WTC11 (cell line): ENCODE results near the gene ELOVL6. TPM values are rescaled to one million over a fixed set of nuclear protein-coding genes. Genes with fewer than 3 reads are reported as not detected.

Source experiments
- ATAC-seq: fragments of 200-7000 bp; cut with Tn5 transposase; 2 replicates; pipeline ENCODE4 v1.10.0; 2021; ENCODE audit warnings: mild to moderate bottlenecking, moderate library complexity
- CTCF ChIA-PET: fragments of 300-600 bp; sonication (Branson Sonifier 250); formaldehyde crosslinking; loops from one replicate; lab custom pipeline; 2021; ENCODE audit warnings: antibody characterized with exemption; lab: Charles Lee
- POLR2A ChIA-PET: fragments of 350-600 bp; sonication (Branson Sonifier 250); formaldehyde crosslinking; loops from one replicate; lab custom pipeline; 2021; ENCODE audit warnings: antibody characterized with exemption; lab: Charles Lee
- DNase-seq: peaks from one replicate; pipeline ENCODE4 v3.0.0; 2021; ENCODE audit warnings: low spot score
- H3K27ac Mint-ChIP-seq: 2 replicates; pipeline ENCODE4 v1.8.0; 2021; ENCODE audit warnings: mixed read lengths
- H3K27me3 Mint-ChIP-seq: 2 replicates; pipeline ENCODE4 v1.8.0; 2021; ENCODE audit warnings: low read depth, mild to moderate bottlenecking, moderate library complexity, mixed read lengths
- H3K36me3 Mint-ChIP-seq: 2 replicates; pipeline ENCODE4 v1.8.0; 2021; ENCODE audit warnings: mixed read lengths
- H3K4me1 Mint-ChIP-seq: 2 replicates; pipeline ENCODE4 v1.8.0; 2022; ENCODE audit warnings: mixed read lengths
- H3K4me3 Mint-ChIP-seq: 2 replicates; pipeline ENCODE4 v1.8.0; 2021; ENCODE audit warnings: mild to moderate bottlenecking, moderate library complexity, mixed read lengths
- H3K9me3 Mint-ChIP-seq: 2 replicates; pipeline ENCODE4 v1.8.0; 2021; ENCODE audit warnings: mixed read lengths
- CBFB ChIP-seq: sonication (generic); formaldehyde crosslinking; IDR thresholded peaks from 2 replicates; pipeline ENCODE4 v1.8.1; 2022; ENCODE audit warnings: mild to moderate bottlenecking, low read depth, missing genetic modification reagents
- E2F1 ChIP-seq: sonication (generic); formaldehyde crosslinking; IDR thresholded peaks from 2 replicates; pipeline ENCODE4 v1.8.0; 2022; ENCODE audit warnings: mild to moderate bottlenecking, missing genetic modification reagents
- ETV6 ChIP-seq: sonication (generic); formaldehyde crosslinking; IDR thresholded peaks from 2 replicates; pipeline ENCODE4 v1.8.1; 2022; ENCODE audit warnings: mild to moderate bottlenecking, missing genetic modification reagents
- FOXJ3 ChIP-seq: sonication (generic); formaldehyde crosslinking; IDR thresholded peaks from 2 replicates; pipeline ENCODE4 v1.9.0; 2021; ENCODE audit warnings: missing genetic modification reagents, mild to moderate bottlenecking, borderline replicate concordance
- FOXP4 ChIP-seq: sonication (generic); formaldehyde crosslinking; IDR thresholded peaks from 2 replicates; pipeline ENCODE4 v1.8.0; 2022; ENCODE audit warnings: mild to moderate bottlenecking, missing genetic modification reagents
- GTF2I ChIP-seq: fragments of 250-450 bp; sonication (Bioruptor Pico); conservative IDR thresholded peaks from 2 replicates; pipeline ENCODE4 v1.4.0; 2021; ENCODE audit warnings: mild to moderate bottlenecking
- HMGXB4 ChIP-seq: sonication (generic); formaldehyde crosslinking; IDR thresholded peaks from 2 replicates; pipeline ENCODE4 v1.8.1; 2023; ENCODE audit warnings: mild to moderate bottlenecking, moderate library complexity, missing genetic modification reagents
- IRF1 ChIP-seq: sonication (generic); formaldehyde crosslinking; IDR thresholded peaks from 2 replicates; pipeline ENCODE4 v1.8.0; 2023; ENCODE audit warnings: missing genetic modification reagents
- KAT7 ChIP-seq: sonication (generic); formaldehyde crosslinking; IDR thresholded peaks from 2 replicates; pipeline ENCODE4 v1.8.1; 2023; ENCODE audit warnings: missing genetic modification reagents, mild to moderate bottlenecking, borderline replicate concordance
- MAX ChIP-seq: sonication (generic); formaldehyde crosslinking; IDR thresholded peaks from 2 replicates; pipeline ENCODE4 v1.8.0; 2022; ENCODE audit warnings: mild to moderate bottlenecking, missing genetic modification reagents
- NFE2L1 ChIP-seq: sonication (generic); formaldehyde crosslinking; IDR thresholded peaks from 2 replicates; pipeline ENCODE4 v1.8.1; 2023; ENCODE audit warnings: missing genetic modification reagents
- PRRX2 ChIP-seq: fragments of 250-450 bp; sonication (Bioruptor Pico); IDR thresholded peaks from 2 replicates; pipeline ENCODE4 v1.8.0; 2021; ENCODE audit warnings: mild to moderate bottlenecking
- SP1 ChIP-seq: sonication (generic); formaldehyde crosslinking; conservative IDR thresholded peaks from 2 replicates; pipeline ENCODE4 v1.8.1; 2022; ENCODE audit warnings: missing genetic modification reagents
- TEAD4 ChIP-seq: sonication (generic); formaldehyde crosslinking; IDR thresholded peaks from 2 replicates; pipeline ENCODE4 v1.8.0; 2022; ENCODE audit warnings: mild to moderate bottlenecking, missing genetic modification reagents
- USF1 ChIP-seq: sonication (generic); formaldehyde crosslinking; IDR thresholded peaks from 2 replicates; pipeline ENCODE4 v1.8.0; 2022; ENCODE audit warnings: mild to moderate bottlenecking, missing genetic modification reagents
- ZBTB21 ChIP-seq: sonication (generic); formaldehyde crosslinking; IDR thresholded peaks from 2 replicates; pipeline ENCODE4 v1.8.1; 2023; ENCODE audit warnings: mild to moderate bottlenecking, missing genetic modification reagents, borderline replicate concordance
- ZBTB43 ChIP-seq: sonication (generic); formaldehyde crosslinking; IDR thresholded peaks from 2 replicates; pipeline ENCODE4 v1.8.1; 2023; ENCODE audit warnings: mild to moderate bottlenecking, missing genetic modification reagents
- ZNF138 ChIP-seq: sonication (generic); formaldehyde crosslinking; conservative IDR thresholded peaks from 2 replicates; pipeline ENCODE4 v1.8.1; 2022; ENCODE audit warnings: mild to moderate bottlenecking, moderate library complexity, missing genetic modification reagents
- ZNF263 ChIP-seq: sonication (generic); formaldehyde crosslinking; IDR thresholded peaks from 2 replicates; pipeline ENCODE4 v1.8.1; 2022; ENCODE audit warnings: low read depth, mild to moderate bottlenecking, moderate library complexity, missing genetic modification reagents
- ZNF281 ChIP-seq: sonication (generic); formaldehyde crosslinking; IDR thresholded peaks from 2 replicates; pipeline ENCODE4 v1.8.0; 2023; ENCODE audit warnings: mild to moderate bottlenecking, missing genetic modification reagents
- total RNA-seq: library from RNA; stranded (reverse); gene quantifications from 3 replicates; pipeline ENCODE4 v1.2.3, GENCODE V29; 2021

ELOVL6 gene
- total RNA-seq, 1 experiment from 2014 or later, result 87.4 TPM

- ChIA-PET CTCF (interaction anchor here (2.0 kb wide), 1 partner anchor 23 kb away, joined by 5 read pairs; no protein-coding TSS in a partner anchor), POLR2A (no interaction called here)
- no peak overlapping the region for H3K4me3 Mint-ChIP-seq
- peaks cover 12% of the 10 kb centered on the region for H3K9me3 Mint-ChIP-seq
- H3K4me1 Mint-ChIP-seq, result peaks cover 17% of the 10 kb centered on the region
- DNase-seq (no peak), ATAC-seq (no peak)
- TF ChIP-seq IRF1 (CRISPR knock-in tag), result no peak
- TF ChIP-seq ETV6 (CRISPR knock-in tag), result no peak
- TF ChIP-seq KAT7 (CRISPR knock-in tag), result no peak
- no peak for TF ChIP-seq TEAD4 (CRISPR knock-in tag)
- no peak for TF ChIP-seq GTF2I (CRISPR knock-in tag)
- TF ChIP-seq PRRX2 (CRISPR knock-in tag), result no peak
- TF ChIP-seq E2F1, result no peak
- TF ChIP-seq ZBTB21 (CRISPR knock-in tag), result no peak
- no peak for TF ChIP-seq NFE2L1 (CRISPR knock-in tag)
- TF ChIP-seq ZNF263 (CRISPR knock-in tag), result no peak
- TF ChIP-seq SP1, result no peak
- TF ChIP-seq HMGXB4, result no peak
- no peak for TF ChIP-seq ZNF138 (CRISPR knock-in tag)
- TF ChIP-seq USF1, result no peak
- no peak for TF ChIP-seq ZNF281
- TF ChIP-seq CBFB (CRISPR knock-in tag), result no peak
- no peak for TF ChIP-seq FOXP4 (CRISPR knock-in tag)
- no peak for TF ChIP-seq FOXJ3 (CRISPR knock-in tag)
- no peak for TF ChIP-seq ZBTB43 (CRISPR knock-in tag)
- TF ChIP-seq MAX (CRISPR knock-in tag), result no peak
- peaks cover 26% of the 10 kb centered on the region for H3K36me3 Mint-ChIP-seq
- no peaks in the 10 kb centered on the region for H3K27me3 Mint-ChIP-seq
- H3K27ac Mint-ChIP-seq, result no peak overlapping the region
Measured at GRCh38 chr4:110073053-110073845, 125.2 kb downstream of the ELOVL6 start.
